Ascending aorta (tissue), 2 donors: ENCODE results near the gene STK24. TPM values are rescaled to one million over a fixed set of nuclear protein-coding genes. Genes with fewer than 3 reads are reported as not detected.

Experiments used
- DNase-seq, 2 donors: peaks; one replicate each; pipeline ENCODE4 v3.0.0-alpha.2; 2019; ENCODE audit warnings: low spot score in 2 of 2
- H3K27ac ChIP-seq, 2 donors: fragments of 200-600 bp; sonication (generic); one replicate each; pipeline ENCODE4 v1.5.1; 2016 to 2017; ENCODE audit warnings: mild to moderate bottlenecking in 1 of 2
- H3K27me3 ChIP-seq: fragments of 200-600 bp; sonication (generic); one replicate; pipeline ENCODE4 v1.5.1; 2017
- H3K36me3 ChIP-seq, 2 donors: fragments of 200-600 bp; sonication (generic); one replicate each; pipeline ENCODE4 v1.5.1; 2016
- H3K4me1 ChIP-seq, 2 donors: fragments of 200-600 bp; sonication (generic); one replicate each; pipeline ENCODE4 v1.5.1; 2016 to 2017; ENCODE audit warnings: mild to moderate bottlenecking in 1 of 2
- H3K4me3 ChIP-seq, 2 donors: fragments of 200-600 bp; sonication (generic); one replicate each; pipeline ENCODE4 v1.5.1; 2016 to 2017; ENCODE audit warnings: mild to moderate bottlenecking in 1 of 2
- H3K9me3 ChIP-seq, 2 donors: fragments of 200-600 bp; sonication (generic); one replicate each; pipeline ENCODE4 v1.5.1; 2016
- intact Hi-C: fragments of 100-400 bp; cut with DNase I; formaldehyde crosslinking; loops from one replicate; pipeline ENCODE4 v1.15.1; 2023
- total RNA-seq: library from RNA; depleted of rRNA; stranded (reverse); fragments of >200 nt; gene quantifications from one replicate; pipeline ENCODE4 v1.1.0, GENCODE V29; 2016
- TF ChIP-seq, protein P1 (sequence below), 3 experiments: fragments of 200-600 bp in 2 of 3; fragments of 450-650 bp in 1 of 3; sonication (generic) in 2 of 3; IDR thresholded peaks; one replicate each; pipeline ENCODE4 v1.5.1; 2016 to 2019; ENCODE audit warnings: antibody characterized with exemption in 3 of 3, mild to moderate bottlenecking in 1 of 3, moderate library complexity in 1 of 3

The STK24 gene
- total RNA-seq, 1 donor from 2014 or later: 35.4 TPM

DNA sequence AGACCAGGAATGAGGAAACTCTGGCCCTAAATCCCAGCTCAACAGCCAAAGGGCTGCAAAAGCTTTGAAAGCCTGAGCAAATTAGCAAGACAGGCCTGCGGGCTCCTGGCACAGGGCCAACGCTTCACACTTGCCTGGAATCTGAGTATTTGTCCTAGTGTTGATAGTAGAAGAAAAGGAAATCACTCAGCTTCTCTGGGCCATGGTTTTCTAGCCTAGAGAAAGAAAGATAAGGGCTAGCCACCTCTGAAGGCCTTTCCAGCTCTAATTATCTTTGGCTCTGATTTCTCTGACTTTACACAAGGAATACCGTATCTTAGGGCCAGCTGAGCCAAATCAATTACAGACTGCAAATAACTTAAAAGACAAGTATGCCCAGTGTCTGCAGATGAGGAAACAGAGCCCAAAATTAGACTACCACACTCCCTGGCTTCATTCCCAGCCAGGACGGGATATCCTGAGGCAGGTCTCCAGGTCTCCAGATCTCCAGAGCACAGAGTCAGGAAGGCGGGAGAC lies 69.6 kb downstream of the STK24 start:
- Histone ChIP-seq H3K27ac (peak overlapping the region; percentile 54 to 71), H3K27me3 (no peaks in the 10 kb centered on the region), H3K4me3 (no peak overlapping the region), H3K9me3 (no peaks in the 10 kb centered on the region), H3K36me3 (no peaks in the 10 kb centered on the region), H3K4me1 (peaks cover 12 to 48% of the 10 kb centered on the region in 2 donors)
- intact Hi-C loops: loop anchor here (5.0 kb wide), 1 partner anchor 60 kb away; no protein-coding TSS in a partner anchor
- peak in 1 of 2 donors; percentile 73 for DNase-seq
- TF ChIP-seq, protein P1, sequence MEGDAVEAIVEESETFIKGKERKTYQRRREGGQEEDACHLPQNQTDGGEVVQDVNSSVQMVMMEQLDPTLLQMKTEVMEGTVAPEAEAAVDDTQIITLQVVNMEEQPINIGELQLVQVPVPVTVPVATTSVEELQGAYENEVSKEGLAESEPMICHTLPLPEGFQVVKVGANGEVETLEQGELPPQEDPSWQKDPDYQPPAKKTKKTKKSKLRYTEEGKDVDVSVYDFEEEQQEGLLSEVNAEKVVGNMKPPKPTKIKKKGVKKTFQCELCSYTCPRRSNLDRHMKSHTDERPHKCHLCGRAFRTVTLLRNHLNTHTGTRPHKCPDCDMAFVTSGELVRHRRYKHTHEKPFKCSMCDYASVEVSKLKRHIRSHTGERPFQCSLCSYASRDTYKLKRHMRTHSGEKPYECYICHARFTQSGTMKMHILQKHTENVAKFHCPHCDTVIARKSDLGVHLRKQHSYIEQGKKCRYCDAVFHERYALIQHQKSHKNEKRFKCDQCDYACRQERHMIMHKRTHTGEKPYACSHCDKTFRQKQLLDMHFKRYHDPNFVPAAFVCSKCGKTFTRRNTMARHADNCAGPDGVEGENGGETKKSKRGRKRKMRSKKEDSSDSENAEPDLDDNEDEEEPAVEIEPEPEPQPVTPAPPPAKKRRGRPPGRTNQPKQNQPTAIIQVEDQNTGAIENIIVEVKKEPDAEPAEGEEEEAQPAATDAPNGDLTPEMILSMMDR (IDR thresholded peaks at IDR 0.05): no peak

DNA sequence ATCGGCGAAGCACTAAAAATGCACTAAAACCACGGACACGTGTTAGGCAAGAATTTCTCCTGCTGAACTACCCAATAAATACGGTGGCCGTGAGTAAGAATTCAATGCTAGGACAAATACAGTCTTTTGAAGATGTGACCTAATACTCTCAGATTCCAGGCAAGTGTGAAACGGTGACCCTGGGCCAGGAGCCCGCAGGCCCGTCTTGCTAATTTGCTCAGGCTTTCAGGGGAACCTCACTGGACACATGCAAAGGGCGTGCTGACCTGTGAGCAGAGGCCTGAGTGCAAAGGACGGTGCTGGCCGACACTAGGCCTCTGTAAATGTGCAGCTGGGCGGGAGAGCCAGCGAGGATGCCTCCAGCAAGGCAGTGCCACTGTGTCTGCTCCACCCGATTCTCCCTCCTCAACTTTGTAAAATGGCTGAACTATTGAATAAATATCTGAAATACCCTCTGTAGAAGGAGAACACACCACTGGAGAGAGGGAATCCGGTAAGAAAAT lies 70.1 kb downstream of the STK24 start:
- Histone ChIP-seq H3K9me3 (no peaks in the 10 kb centered on the region), H3K36me3 (no peaks in the 10 kb centered on the region), H3K4me1 (peaks cover 12 to 48% of the 10 kb centered on the region in 2 donors), H3K27ac (peak overlapping the region; percentile 54 to 71), H3K4me3 (no peak overlapping the region), H3K27me3 (no peaks in the 10 kb centered on the region)
- intact Hi-C loops: loop anchor here (5.0 kb wide), 1 partner anchor 61 kb away; no protein-coding TSS in a partner anchor
- no peak for DNase-seq
- TF ChIP-seq, protein P1 (IDR thresholded peaks at IDR 0.05): no peak

DNA sequence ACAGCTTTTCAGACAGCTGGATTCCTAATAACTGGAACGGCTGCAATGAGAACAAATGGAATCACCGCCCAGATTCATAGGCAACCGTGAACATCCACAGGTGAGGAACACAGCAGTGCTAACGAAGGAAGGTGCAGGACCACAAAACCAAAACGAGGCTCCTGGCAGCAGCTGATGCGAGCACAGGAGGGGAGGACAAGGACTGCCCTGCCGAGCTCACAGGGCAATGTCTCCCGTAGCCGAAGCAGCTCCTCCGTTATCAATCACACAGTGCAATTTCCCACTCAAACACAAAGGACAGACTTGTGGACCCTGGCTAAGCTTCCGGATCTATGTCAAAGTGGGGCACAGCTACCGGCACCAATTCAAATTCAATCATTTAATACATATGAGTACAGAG lies 70.6 kb downstream of the STK24 start:
- DNase-seq: no peak
- Histone ChIP-seq H3K36me3 (no peaks in the 10 kb centered on the region), H3K27ac (no peak overlapping the region), H3K4me3 (no peak overlapping the region), H3K9me3 (no peaks in the 10 kb centered on the region), H3K4me1 (peaks cover 12 to 48% of the 10 kb centered on the region in 2 donors), H3K27me3 (no peaks in the 10 kb centered on the region)
- TF ChIP-seq, protein P1 (IDR thresholded peaks at IDR 0.05): no peak
- intact Hi-C loops: loop anchor here (5.0 kb wide), 1 partner anchor 61 kb away; no protein-coding TSS in a partner anchor

DNA sequence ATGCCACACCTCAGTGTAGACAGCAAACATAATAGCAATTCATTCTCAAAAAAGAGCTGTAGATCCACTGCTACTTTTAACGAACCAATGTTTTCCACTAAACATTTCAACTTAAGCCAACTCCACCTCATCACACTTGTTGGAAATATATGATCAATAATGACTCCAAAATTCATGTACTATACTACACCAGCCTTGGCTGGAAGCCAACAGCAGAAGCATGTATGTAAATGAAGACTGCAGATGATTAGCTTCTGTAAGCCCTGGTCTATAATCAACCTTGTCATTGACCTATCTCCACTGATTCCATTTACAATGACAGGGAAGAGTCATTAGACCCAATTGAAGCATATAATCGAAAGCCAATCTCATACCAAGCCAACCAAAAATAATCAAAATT lies 71.7 kb downstream of the STK24 start:
- Histone ChIP-seq H3K36me3 (no peaks in the 10 kb centered on the region), H3K4me3 (no peak overlapping the region), H3K9me3 (no peaks in the 10 kb centered on the region), H3K27me3 (no peaks in the 10 kb centered on the region), H3K4me1 (peaks cover 12 to 48% of the 10 kb centered on the region in 2 donors), H3K27ac (no peak overlapping the region)
- TF ChIP-seq, protein P1 (IDR thresholded peaks at IDR 0.05): no peak
- intact Hi-C loops: loop anchor here (5.0 kb wide), 1 partner anchor 62 kb away; no protein-coding TSS in a partner anchor
- no peak for DNase-seq

DNA sequence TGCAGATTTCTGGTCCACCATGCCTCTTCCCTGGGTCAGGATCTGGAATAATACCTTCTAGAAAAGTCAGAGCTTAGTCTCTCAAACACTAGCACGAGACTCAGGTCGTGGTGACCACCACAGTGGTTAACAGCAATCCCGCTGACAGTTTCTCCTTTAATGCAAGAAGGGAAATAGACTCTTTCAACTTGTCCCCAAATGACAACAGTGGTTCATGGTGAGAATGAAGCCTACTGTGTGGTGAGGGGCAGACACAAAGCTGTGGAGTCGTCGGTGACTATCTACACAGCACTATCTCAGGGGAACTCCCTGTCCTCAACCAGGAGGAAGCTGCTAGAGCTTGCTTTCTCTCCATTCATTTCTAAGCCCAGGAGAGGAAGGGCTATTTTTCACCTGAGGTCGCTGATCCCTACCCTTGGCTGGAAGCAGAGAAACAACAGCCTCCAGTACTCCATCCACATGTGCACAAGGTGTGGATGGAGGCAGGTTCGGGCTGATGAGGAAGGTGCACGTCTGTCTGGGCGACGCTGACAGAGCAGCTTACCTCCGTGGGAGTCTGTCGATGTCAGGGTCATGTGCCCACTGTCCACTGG lies 72.4 kb downstream of the STK24 start:
- intact Hi-C loops: no loop called here
- TF ChIP-seq, protein P1 (IDR thresholded peaks at IDR 0.05): no peak
- no peak overlapping the region for H3K4me3 ChIP-seq
- no peaks in the 10 kb centered on the region for H3K36me3 ChIP-seq
- no peaks in the 10 kb centered on the region for H3K27me3 ChIP-seq
- no peaks in the 10 kb centered on the region for H3K9me3 ChIP-seq
- DNase-seq: no peak
- peak overlapping the region in 1 of 2 donors; percentile 4 for H3K27ac ChIP-seq
- peaks cover 12 to 46% of the 10 kb centered on the region in 2 donors for H3K4me1 ChIP-seq
